Epithelial cell of esophagus (primary cell): Measurements from ENCODE around the gene LRFN2.

Experiments used
- DNase-seq: peaks from one replicate; pipeline ENCODE4 v3.0.0; 2010; ENCODE audit warnings: low read depth
- H3K4me3 ChIP-seq: 2 replicates; pipeline ENCODE4 v1.5.1; 2011; ENCODE audit warnings: mild to moderate bottlenecking, low read length, control low read depth
- CTCF ChIP-seq: IDR thresholded peaks from 2 replicates; pipeline ENCODE4 v1.5.1; 2011; ENCODE audit warnings: low read depth, mild to moderate bottlenecking, low read length, control low read depth, inconsistent platforms; ENCODE audit not compliant: insufficient read depth; ENCODE audit errors: missing control alignments

LRFN2 gene

GRCh38 chr6:40582892-40583291 is 4.3 kb downstream of the LRFN2 start:
- no peak overlapping the region for H3K4me3 ChIP-seq
- no peak for DNase-seq
- no peak for TF ChIP-seq CTCF

GRCh38 chr6:40579101-40579500 is 8.1 kb downstream of the LRFN2 start:
- no peak for TF ChIP-seq CTCF
- DNase-seq, result no peak
- H3K4me3 ChIP-seq, result no peak overlapping the region

GRCh38 chr6:40577672-40578071 is 9.5 kb downstream of the LRFN2 start:
- no peak for TF ChIP-seq CTCF
- no peak for DNase-seq
- no peak overlapping the region for H3K4me3 ChIP-seq

GRCh38 chr6:40573221-40573620 is 13.9 kb downstream of the LRFN2 start:
- DNase-seq, result no peak
- TF ChIP-seq CTCF, result no peak
- H3K4me3 ChIP-seq, result no peak overlapping the region

GRCh38 chr6:40569162-40569910 is 17.8 kb downstream of the LRFN2 start:
- DNase-seq, result no peak
- no peak overlapping the region for H3K4me3 ChIP-seq
- TF ChIP-seq CTCF, result no peak

GRCh38 chr6:40568062-40568708 is 19.0 kb downstream of the LRFN2 start:
- H3K4me3 ChIP-seq, result no peak overlapping the region
- no peak for DNase-seq
- no peak for TF ChIP-seq CTCF
